Measurements from ENCODE around the gene LIN7C.

LIN7C gene

GRCh38 chr11:27509908-27510307 is 3.3 kb upstream of the LIN7C start:
- TF ChIP-seq CTCF (IDR thresholded peaks at IDR 0.05; ENCODE audit: low read depth, low read length): no peak
- H3K4me3 ChIP-seq (ENCODE audit: low read depth, low read length): no peak overlapping the region

GRCh38 chr11:27507557-27508322 is 1.2 kb upstream of the LIN7C start:
- H3K4me3 ChIP-seq (ENCODE audit: low read depth, low read length): no peak overlapping the region; the same call in 1 of the 2 replicates
- no peak for TF ChIP-seq CTCF (IDR thresholded peaks at IDR 0.05; ENCODE audit: low read depth, low read length)

GRCh38 chr11:27505781-27506180 is 788 bp downstream of the LIN7C start:
- TF ChIP-seq CTCF (IDR thresholded peaks at IDR 0.05; ENCODE audit: low read depth, low read length): no peak
- peak overlapping the region; percentile 82 for H3K4me3 ChIP-seq (ENCODE audit: low read depth, low read length)

GRCh38 chr11:27504205-27504604 is 2.4 kb downstream of the LIN7C start:
- TF ChIP-seq CTCF (IDR thresholded peaks at IDR 0.05; ENCODE audit: low read depth, low read length): no peak
- H3K4me3 ChIP-seq (ENCODE audit: low read depth, low read length): no peak overlapping the region

- H3K4me3 ChIP-seq (ENCODE audit: low read depth, low read length): no peak overlapping the region
- no peak for TF ChIP-seq CTCF (IDR thresholded peaks at IDR 0.05; ENCODE audit: low read depth, low read length)
Observed at GRCh38 chr11:27501100-27501499, 5.5 kb downstream of the LIN7C start.

GRCh38 chr11:27497911-27498310 is 8.7 kb downstream of the LIN7C start:
- H3K4me3 ChIP-seq (ENCODE audit: low read depth, low read length): no peak overlapping the region
- no peak for TF ChIP-seq CTCF (IDR thresholded peaks at IDR 0.05; ENCODE audit: low read depth, low read length)

- TF ChIP-seq CTCF (IDR thresholded peaks at IDR 0.05; ENCODE audit: low read depth, low read length): no peak
- H3K4me3 ChIP-seq (ENCODE audit: low read depth, low read length): no peak overlapping the region
Observed at GRCh38 chr11:27497284-27497866, 9.2 kb downstream of the LIN7C start.

Data from WI38 (cell line).